SU-DHL-6 (cell line): ENCODE results near the gene EME1.

Experiments
- H2AFZ ChIP-seq: fragments of 200-600 bp; sonication (generic); 2 replicates; pipeline ENCODE4 v1.6.1; 2014; ENCODE audit warnings: low read depth, mild to moderate bottlenecking, moderate library complexity, mixed read lengths, antibody characterized with exemption, low read length; ENCODE audit not compliant: severe bottlenecking
- H3F3A ChIP-seq: fragments of 200-600 bp; shearing (Covaris generic); 2 replicates; pipeline ENCODE4 v1.6.0; 2016; ENCODE audit warnings: antibody characterized with exemption, mild to moderate bottlenecking; ENCODE audit not compliant: insufficient read depth
- H3K27ac ChIP-seq: fragments of 200-600 bp; sonication (generic); 2 replicates; pipeline ENCODE4 v1.5.1; 2016; ENCODE audit warnings: low read depth, mild to moderate bottlenecking, low read length, moderate library complexity, mixed read lengths
- H3K27me3 ChIP-seq: fragments of 200-600 bp; sonication (generic), shearing (Covaris generic); 2 replicates; pipeline ENCODE4 v1.6.0; 2014; ENCODE audit warnings: mild to moderate bottlenecking, low read length
- H3K36me3 ChIP-seq: fragments of 200-600 bp; sonication (generic); 2 replicates; pipeline ENCODE4 v1.6.1; 2014; ENCODE audit warnings: mild to moderate bottlenecking, low read length, mixed read lengths
- H3K4me2 ChIP-seq: fragments of 300-600, 200-600 bp; shearing (Covaris generic), sonication (generic); 2 replicates; pipeline ENCODE4 v1.6.0; 2014; ENCODE audit warnings: low read length, low read depth, mild to moderate bottlenecking; ENCODE audit not compliant: poor library complexity, severe bottlenecking
- H3K4me3 ChIP-seq: fragments of 200-600 bp; sonication (generic); 2 replicates; pipeline ENCODE4 v1.5.1; 2014; ENCODE audit warnings: antibody characterized with exemption, low read length, mild to moderate bottlenecking, mixed read lengths; ENCODE audit not compliant: insufficient read depth, poor library complexity, severe bottlenecking
- H3K79me2 ChIP-seq: fragments of 200-600 bp; sonication (generic); 2 replicates; pipeline ENCODE4 v1.6.1; 2014; ENCODE audit warnings: mild to moderate bottlenecking, low read length, moderate library complexity; ENCODE audit not compliant: insufficient read depth
- H3K9ac ChIP-seq: fragments of 200-600 bp; sonication (generic); 2 replicates; pipeline ENCODE4 v1.7.0; 2014; ENCODE audit warnings: mild to moderate bottlenecking, low read length
- H3K9me2 ChIP-seq: fragments of 200-600 bp; sonication (generic); replicated peaks from 2 replicates; pipeline ENCODE4 v1.6.1; 2014; ENCODE audit warnings: low read length; ENCODE audit not compliant: insufficient read depth
- H3K9me3 ChIP-seq: fragments of 200-600 bp; sonication (generic); 2 replicates; pipeline ENCODE4 v1.6.1; 2014; ENCODE audit warnings: low read length, mixed read lengths; ENCODE audit not compliant: insufficient read depth
- H4K20me1 ChIP-seq: fragments of 200-600 bp; sonication (generic); 2 replicates; pipeline ENCODE4 v1.6.1; 2014; ENCODE audit warnings: low read depth, mild to moderate bottlenecking, antibody characterized with exemption, low read length, moderate library complexity, mixed read lengths
- CTCF ChIP-seq: fragments of 200-600 bp; sonication (generic); IDR thresholded peaks from one replicate; pipeline ENCODE4 v1.5.1; 2017; ENCODE audit warnings: antibody characterized with exemption, mild to moderate bottlenecking, low read length, moderate library complexity; ENCODE audit not compliant: insufficient read depth, poor library complexity, severe bottlenecking
- EZH2phosphoT487 ChIP-seq: fragments of 200-600 bp; sonication (generic), shearing (Covaris generic); conservative IDR thresholded peaks from 2 replicates; pipeline ENCODE4 v1.6.1; 2018; ENCODE audit warnings: mild to moderate bottlenecking, antibody characterized with exemption, low read length, moderate library complexity, mixed read lengths

The EME1 gene

GRCh38 chr17:50373705-50374104, 676 bp downstream of the EME1 start:
- H3K9me3 ChIP-seq: no peaks in the 10 kb centered on the region
- peaks cover 11% of the 10 kb centered on the region for H3K36me3 ChIP-seq
- H3F3A ChIP-seq: peaks cover 13% of the 10 kb centered on the region; the same call in 1 of the 2 replicates
- H3K27me3 ChIP-seq: no peaks in the 10 kb centered on the region
- peak overlapping the region; percentile 78 for H3K9ac ChIP-seq
- peaks cover 35% of the 10 kb centered on the region for H3K79me2 ChIP-seq
- peak overlapping the region; percentile 76 for H3K27ac ChIP-seq
- H3K9me2 ChIP-seq: no peaks in the 10 kb centered on the region
- H4K20me1 ChIP-seq: no peaks in the 10 kb centered on the region
- peak overlapping the region; percentile 64 for H3K4me3 ChIP-seq
- peak overlapping the region; percentile 59 for H2AFZ ChIP-seq
- H3K4me2 ChIP-seq: peak overlapping the region; percentile 76
- TF ChIP-seq CTCF (no peak), EZH2phosphoT487 (no peak)

GRCh38 chr17:50375858-50376538, 3.0 kb downstream of the EME1 start:
- no peak overlapping the region for H2AFZ ChIP-seq
- H3F3A ChIP-seq: peaks cover 13% of the 10 kb centered on the region; the same call in 1 of the 2 replicates
- no peak overlapping the region for H3K9ac ChIP-seq
- no peak overlapping the region for H3K27ac ChIP-seq
- 0 out of 2 replicates have a peak, but pooled peaks cover 3% of the 10 kb centered on the region for H3K36me3 ChIP-seq
- H3K79me2 ChIP-seq: peaks cover 22% of the 10 kb centered on the region
- no peaks in the 10 kb centered on the region for H3K27me3 ChIP-seq
- H3K9me3 ChIP-seq: no peaks in the 10 kb centered on the region
- H3K4me2 ChIP-seq: no peak overlapping the region
- H3K9me2 ChIP-seq: no peaks in the 10 kb centered on the region
- no peak for TF ChIP-seq CTCF
- TF ChIP-seq EZH2phosphoT487: no peak
- no peak overlapping the region for H3K4me3 ChIP-seq
- no peaks in the 10 kb centered on the region for H4K20me1 ChIP-seq

- Histone ChIP-seq H3K9me2 (no peaks in the 10 kb centered on the region), H2AFZ (no peak overlapping the region), H3K27ac (no peak overlapping the region), H3K79me2 (no peaks in the 10 kb centered on the region), H4K20me1 (no peaks in the 10 kb centered on the region), H3F3A (peaks cover 8% of the 10 kb centered on the region; the same call in 1 of the 2 replicates), H3K4me3 (no peak overlapping the region), H3K4me2 (no peak overlapping the region), H3K36me3 (peaks cover 10% of the 10 kb centered on the region; the same call in 1 of the 2 replicates), H3K9ac (no peak overlapping the region), H3K9me3 (no peaks in the 10 kb centered on the region), H3K27me3 (no peaks in the 10 kb centered on the region)
- TF ChIP-seq CTCF (no peak), EZH2phosphoT487 (no peak)
These were observed 6.5 kb downstream of the EME1 start for GRCh38 chr17:50379351-50380132.
